Esophagus muscularis mucosa (tissue), 3 donors: ENCODE data around the gene KLHL29.

Experiments used
- CTCF ChIP-seq, 3 experiments: fragments of 200-600 bp in 2 of 3; fragments of 450-650 bp in 1 of 3; sonication (generic) in 2 of 3; IDR thresholded peaks; one replicate each; pipeline ENCODE4 v1.5.1; 2017 to 2019; ENCODE audit warnings: antibody characterized with exemption in 3 of 3, mild to moderate bottlenecking in 2 of 3, moderate library complexity in 1 of 3
- POLR2A ChIP-seq: fragments of 450-650 bp; IDR thresholded peaks from one replicate; pipeline ENCODE4 v1.6.1; 2017; ENCODE audit warnings: antibody characterized with exemption, moderate library complexity, mild to moderate bottlenecking, low read depth

DNA sequence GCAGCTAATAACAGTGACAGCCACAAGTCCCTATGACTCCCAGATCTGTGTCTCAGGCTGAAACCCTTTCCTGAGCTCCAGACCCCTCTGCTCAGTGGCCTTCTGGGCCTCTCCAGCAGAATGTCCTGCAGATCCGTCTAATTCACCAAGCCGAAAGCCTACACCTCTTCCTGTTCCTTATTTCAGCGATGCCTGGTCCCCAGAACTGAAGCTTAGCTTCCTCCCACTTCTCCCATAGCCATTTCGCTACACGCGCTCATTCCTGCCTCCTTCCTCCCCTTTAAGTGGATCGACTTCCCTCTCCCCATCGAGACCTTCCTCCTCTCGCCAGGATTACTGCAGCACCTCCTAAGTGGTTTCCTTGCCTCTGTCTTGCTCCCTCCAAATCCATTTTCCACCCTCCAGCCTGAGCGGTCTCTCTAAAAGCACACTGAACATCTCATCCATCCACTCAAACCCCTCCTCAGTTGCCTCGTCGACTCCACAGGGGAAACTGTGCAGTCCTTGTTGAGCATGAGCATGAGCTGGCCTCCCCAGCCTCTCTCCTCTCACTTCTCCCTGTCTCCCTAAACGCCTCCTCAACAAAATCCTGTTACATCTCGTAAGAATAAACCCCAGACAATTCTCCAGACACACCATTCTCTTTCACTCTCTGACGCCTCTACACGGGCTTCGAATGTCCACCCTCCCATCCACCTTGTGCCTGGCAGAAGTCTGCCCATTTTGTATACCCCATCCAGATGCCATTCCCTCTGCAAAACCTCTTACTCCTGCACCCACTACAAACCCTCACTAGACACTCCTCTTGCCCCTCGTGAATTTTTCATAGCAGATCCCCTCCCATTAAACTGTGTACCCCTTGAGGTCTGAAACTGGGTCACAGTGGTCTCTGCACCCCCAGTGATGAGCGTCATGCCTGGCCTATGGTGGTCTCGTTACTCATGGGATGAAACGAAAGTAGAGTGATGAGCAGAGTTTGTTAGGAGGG is 309.4 kb downstream of the KLHL29 start:
- no peak for TF ChIP-seq POLR2A
- TF ChIP-seq CTCF (IDR thresholded peaks at IDR 0.05) = no peak
